Endothelial cell of umbilical vein (primary cell): Measurements from ENCODE around the gene CDYL. TPM values are rescaled to one million over a fixed set of nuclear protein-coding genes. Genes with fewer than 3 reads are reported as not detected.

Experiments used
- BruUV-seq: library from RNA; stranded (reverse); fragments of 400-500 nt; replicated peaks from 2 replicates; lab custom pipeline; 2021; lab: Mats Ljungman, UMichigan
- CTCF ChIA-PET: fragments of 300-600, 350-600 bp; sonication (Branson Sonifier 250); formaldehyde crosslinking; loops from one replicate; lab custom pipeline; 2021; ENCODE audit warnings: antibody characterized with exemption, inconsistent platforms; lab: Charles Lee
- POLR2A ChIA-PET: fragments of 300-600, 350-600 bp; sonication (Branson Sonifier 250); formaldehyde crosslinking; loops from one replicate; lab custom pipeline; 2021; ENCODE audit warnings: antibody characterized with exemption, inconsistent platforms; lab: Charles Lee
- DNase-seq: peaks from one replicate; pipeline ENCODE4 v3.0.0-alpha.2; 2011; ENCODE audit warnings: low read depth, low spot score
- FAIRE-seq: peaks from 2 replicates; lab custom pipeline; 2011; peaks lifted over from hg19 to GRCh38; lab: Jason Lieb, UNC
- H2AFZ ChIP-seq: 2 replicates; pipeline ENCODE4 v1.6.0; 2012; ENCODE audit warnings: low read depth, low read length, control low read depth, inconsistent platforms
- H3K27ac ChIP-seq: 2 replicates; pipeline ENCODE4 v1.5.1; 2011; ENCODE audit warnings: low read depth, mild to moderate bottlenecking, control low read depth, low read length, moderate library complexity; ENCODE audit not compliant: insufficient read depth
- H3K27me3 ChIP-seq, 2 experiments: 2 replicates each; pipeline versions ENCODE4 v1.6.0 to v1.6.1; 2011; ENCODE audit warnings: low read length in 2 of 2, mixed read lengths in 1 of 2; ENCODE audit not compliant: control insufficient read depth in 2 of 2, insufficient read depth in 2 of 2
- H3K36me3 ChIP-seq, 2 experiments: 2 replicates in 1 of 2; 3 replicates in 1 of 2; pipeline ENCODE4 v1.5.1; 2011; ENCODE audit warnings: low read length in 2 of 2, mild to moderate bottlenecking in 1 of 2, moderate library complexity in 1 of 2; ENCODE audit not compliant: control insufficient read depth in 2 of 2, insufficient read depth in 2 of 2; ENCODE audit errors: extremely low read depth in 1 of 2
- H3K4me1 ChIP-seq: 3 replicates; pipeline ENCODE4 v1.5.1; 2011; ENCODE audit warnings: mild to moderate bottlenecking, low read length; ENCODE audit not compliant: control insufficient read depth, insufficient read depth; ENCODE audit errors: extremely low read depth
- H3K4me2 ChIP-seq: 2 replicates; pipeline ENCODE4 v1.6.1; 2011; ENCODE audit warnings: low read length, control low read depth, mixed read lengths; ENCODE audit not compliant: insufficient read depth
- H3K4me3 ChIP-seq, 3 experiments: fragments of 200-600 bp in 1 of 3; sonication (generic), shearing (Covaris generic) in 1 of 3; replicated peaks in 1 of 3; 2 replicates each; pipeline ENCODE4 v1.5.1; 2011 to 2016; ENCODE audit warnings: control low read depth in 3 of 3, low read length in 3 of 3, mild to moderate bottlenecking in 2 of 3, inconsistent platforms in 1 of 3, low read depth in 1 of 3, moderate library complexity in 1 of 3; ENCODE audit not compliant: insufficient read depth in 1 of 3
- H3K79me2 ChIP-seq: 2 replicates; pipeline ENCODE4 v1.6.0; 2012; ENCODE audit warnings: low read length, inconsistent platforms; ENCODE audit not compliant: control insufficient read depth, insufficient read depth
- H3K9ac ChIP-seq: replicated peaks from 2 replicates; pipeline ENCODE3; 2011; ENCODE audit warnings: low read length, control low read depth; ENCODE audit not compliant: insufficient read depth; ENCODE audit errors: extremely low read depth
- H3K9me1 ChIP-seq: replicated peaks from 3 replicates; pipeline ENCODE4 v1.6.0; 2011; ENCODE audit warnings: mild to moderate bottlenecking, low read length; ENCODE audit not compliant: control insufficient read depth, insufficient read depth; ENCODE audit errors: extremely low read depth
- H3K9me3 ChIP-seq: replicated peaks from 2 replicates; pipeline ENCODE4 v1.5.1; 2012; ENCODE audit warnings: low read length, inconsistent platforms; ENCODE audit not compliant: control insufficient read depth, insufficient read depth
- H4K20me1 ChIP-seq: replicated peaks from 2 replicates; pipeline ENCODE3; 2011; ENCODE audit warnings: mild to moderate bottlenecking, low read length; ENCODE audit not compliant: control insufficient read depth, insufficient read depth; ENCODE audit errors: extremely low read depth
- CTCF ChIP-seq, 2 donors: IDR thresholded peaks; 1 replicate in 1 of 2; 2 replicates in 1 of 2; pipeline ENCODE4 v1.5.1; 2011; ENCODE audit warnings: low read length in 2 of 2, mild to moderate bottlenecking in 2 of 2, moderate library complexity in 2 of 2, control low read depth in 1 of 2, inconsistent platforms in 1 of 2, low read depth in 1 of 2; ENCODE audit not compliant: insufficient read depth in 1 of 2; ENCODE audit errors: extremely low read depth in 1 of 2
- FOS ChIP-seq: IDR thresholded peaks from 2 replicates; pipeline ENCODE4 v1.6.1; 2011; ENCODE audit warnings: mild to moderate bottlenecking, low read length, moderate library complexity, borderline replicate concordance; ENCODE audit not compliant: insufficient read depth
- GATA2 ChIP-seq: IDR thresholded peaks from 2 replicates; pipeline ENCODE4 v1.7.0; 2011; ENCODE audit warnings: low read depth, mild to moderate bottlenecking, moderate library complexity, mixed read lengths, low read length; ENCODE audit not compliant: insufficient read length, insufficient read depth
- JUN ChIP-seq: IDR thresholded peaks from 2 replicates; pipeline ENCODE4 v1.6.1; 2011; ENCODE audit warnings: borderline replicate concordance, low read depth; ENCODE audit not compliant: insufficient read length, insufficient read depth
- MYC ChIP-seq: IDR thresholded peaks from one replicate; pipeline ENCODE4 v1.6.1; 2011; ENCODE audit warnings: mild to moderate bottlenecking, low read depth, low read length
- POLR2A ChIP-seq: IDR thresholded peaks from 2 replicates; pipeline ENCODE4 v1.6.1; 2012; ENCODE audit warnings: low read depth, mild to moderate bottlenecking, control low read depth, low read length
- POLR2AphosphoS5 ChIP-seq: IDR thresholded peaks from 2 replicates; pipeline ENCODE4 v1.6.1; 2012; ENCODE audit warnings: low read depth, mild to moderate bottlenecking, control low read depth, low read length, moderate library complexity; ENCODE audit not compliant: insufficient read depth
- dilution Hi-C: fragments of 300-500 bp; cut with MboI; formaldehyde crosslinking; loops from one replicate; pipeline ENCODE4 v1.15.0; 2019; ENCODE audit warnings: low sequenced_read_pairs; ENCODE audit not compliant: extremely low pct_ligation_motif_present
- intact Hi-C: fragments of 100-400 bp; cut with micrococcal nuclease; formaldehyde crosslinking; loops from one replicate; pipeline ENCODE4 v1.10.0; 2022
- polyA plus RNA-seq, 4 experiments: library from polyadenylated mRNA; depleted of rRNA in 3 of 4; stranded (reverse) in 3 of 4; unstranded in 1 of 4; fragments of >200 nt; gene quantifications; 2 replicates each; pipeline versions ENCODE4 v1.2.1 to v1.2.3, GENCODE V29; 2011 to 2012; ENCODE audit warnings: missing spikeins in 1 of 4
- total RNA-seq: library from RNA; stranded (reverse); gene quantifications from 2 replicates; pipeline ENCODE4 v1.2.3, GENCODE V29; 2021
- TF ChIP-seq, protein P1 (sequence below): IDR thresholded peaks from 2 replicates; pipeline ENCODE4 v1.6.1; 2011; ENCODE audit not compliant: insufficient read depth, insufficient read length

Gene CDYL
- total and polyA plus RNA-seq, 2 donors (not counting 3 experiments of a cell fraction or from before 2014, with no cell fraction given), result 10.2 to 35.6 TPM

DNA sequence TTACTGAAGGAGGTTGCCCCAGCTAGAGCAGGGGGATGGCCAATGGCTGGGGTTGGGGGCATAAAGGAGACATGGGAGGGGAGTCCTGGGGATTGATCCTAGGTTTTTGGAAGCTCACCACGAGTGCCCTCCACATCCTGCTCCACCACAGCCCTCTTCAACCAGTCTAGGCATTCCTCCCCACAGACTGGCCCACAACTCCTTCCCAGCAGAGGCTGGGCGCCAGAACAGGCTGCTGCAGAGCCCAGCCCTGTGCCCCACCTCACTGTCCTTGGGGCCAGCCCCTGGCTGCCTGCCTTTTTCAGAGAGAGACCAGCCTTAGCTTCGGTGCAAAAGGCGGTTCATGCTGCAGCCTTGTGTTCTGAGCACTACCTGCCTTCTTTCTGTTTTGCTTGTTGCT, 211.2 kb downstream of the CDYL start:
- H2AFZ ChIP-seq, result no peak overlapping the region
- CTCF ChIA-PET, result interaction anchor here (1.8 kb wide), 1 partner anchor 16 kb away, joined by 12 read pairs; the partner anchor contains the start of gene RPP40
- peaks cover 3% of the 10 kb centered on the region for H3K4me1 ChIP-seq
- H3K9ac ChIP-seq, result no peak overlapping the region
- TF ChIP-seq POLR2AphosphoS5 (no peak), MYC (no peak), GATA2 (no peak), FOS (no peak), POLR2A (no peak)
- TF ChIP-seq, protein P1, sequence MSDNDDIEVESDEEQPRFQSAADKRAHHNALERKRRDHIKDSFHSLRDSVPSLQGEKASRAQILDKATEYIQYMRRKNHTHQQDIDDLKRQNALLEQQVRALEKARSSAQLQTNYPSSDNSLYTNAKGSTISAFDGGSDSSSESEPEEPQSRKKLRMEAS, result no peak
- dilution Hi-C loops, result no loop called here
- H3K4me2 ChIP-seq, result no peak overlapping the region
- H3K4me3 ChIP-seq, result no peak overlapping the region
- H3K27me3 ChIP-seq, result peaks cover 0 to 4% of the 10 kb centered on the region in 2 experiments
- POLR2A ChIA-PET, result no interaction called here
- H4K20me1 ChIP-seq, result no peaks in the 10 kb centered on the region
- FAIRE-seq (no peak), DNase-seq (no peak)
- no peak overlapping the region for H3K27ac ChIP-seq
- H3K79me2 ChIP-seq, result no peaks in the 10 kb centered on the region
- no peaks in the 10 kb centered on the region for H3K9me3 ChIP-seq
- no peaks in the 10 kb centered on the region for H3K9me1 ChIP-seq
- intact Hi-C loops, result no loop called here
- H3K36me3 ChIP-seq, result no peaks in the 10 kb centered on the region
- no TSS peak for BruUV-seq

- Histone ChIP-seq H3K27me3 (no peaks in the 10 kb centered on the region), H3K79me2 (no peaks in the 10 kb centered on the region), H3K4me2 (no peak overlapping the region), H3K36me3 (peaks cover 2% of the 10 kb centered on the region in 2 experiments), H3K4me1 (no peaks in the 10 kb centered on the region), H2AFZ (no peak overlapping the region), H3K9me1 (no peaks in the 10 kb centered on the region), H3K9ac (no peak overlapping the region), H3K9me3 (no peaks in the 10 kb centered on the region), H4K20me1 (no peaks in the 10 kb centered on the region), H3K4me3 (no peak overlapping the region), H3K27ac (no peak overlapping the region)
- TF ChIP-seq JUN, result no peak
- TF ChIP-seq CTCF (IDR thresholded peaks at IDR 0.05; ENCODE audit: extremely low read depth in 1 of 2, insufficient read depth in 1 of 2, low read depth in 1 of 2, low read length in 2 of 2), result no peak
- TF ChIP-seq, protein P1, result no peak
- TF ChIP-seq POLR2AphosphoS5, result no peak
- POLR2A ChIA-PET, result no interaction called here
- intact Hi-C loops (no loop called here), dilution Hi-C loops (no loop called here)
- BruUV-seq, result no TSS peak
- FAIRE-seq (no peak), DNase-seq (no peak)
- CTCF ChIA-PET, result no interaction called here
These were observed 218.5 kb downstream of the CDYL start for GRCh38 chr6:4994741-4995140.
